ENCODE data around the gene CIZ1. TPM values are rescaled to one million over a fixed set of nuclear protein-coding genes. Genes with fewer than 3 reads are reported as not detected.

CIZ1 gene
- 101 and 104 TPM in 2 replicates for total RNA-seq (2021)
- long read RNA-seq, transcript CIZ1-204 (17 exons, 2,984 nt), result major isoform, 5 of 84 reads
- long read RNA-seq, partial matches to known transcripts, result 40 of 84 reads
- long read RNA-seq, other reads (novel, unspliced or antisense), result 38 of 84 reads

GRCh38 chr9:128191406-128192046 lies at the start of gene CIZ1:
CIZ1 (minus strand) TSS chr9:128191572; CDS start chr9:128190857, 715 bp downstream.
- H3K27ac ChIP-seq (ENCODE audit: insufficient read length, low read depth, low read length), result no peak within 1 kb of the TSS
- H4K5ac ChIP-seq (ENCODE audit: insufficient read length, low read depth, low read length), result no peak within 1 kb of the TSS
- no peak within 1 kb of the TSS for H3T11ph ChIP-seq (ENCODE audit: low read length)
- H2AK5ac ChIP-seq (ENCODE audit: insufficient read length, low read length), result no peak within 1 kb of the TSS
- H4K20me1 ChIP-seq (ENCODE audit: control insufficient read depth, insufficient read depth, insufficient read length), result no peaks in the 10 kb centered on the region
- DNase-seq, result peak; percentile 75
- H2BK120ac ChIP-seq (ENCODE audit: low read depth, low read length, poor library complexity, severe bottlenecking), result no peak within 1 kb of the TSS
- no peaks in the 10 kb centered on the region for H3K27me3 Mint-ChIP-seq (ENCODE audit: low read depth)
- no peak within 1 kb of the TSS for H2BK5ac ChIP-seq (ENCODE audit: insufficient read length, low read length)
- H4K91ac ChIP-seq (ENCODE audit: insufficient read length, low read depth, low read length), result no peak within 1 kb of the TSS
- peaks cover 9 to 14% of the 10 kb centered on the region in 2 experiments for H3K4me1 Mint-ChIP-seq
- no peak within 1 kb of the TSS for H4K8ac ChIP-seq (replicated peaks; ENCODE audit: insufficient read length, low read depth, low read length)
- H3K9me3 ChIP-seq (ENCODE audit: control insufficient read depth, low read depth, low read length), result no peaks in the 10 kb centered on the region
- H3K9me3 Mint-ChIP-seq, result no peaks in the 10 kb centered on the region
- H3K4ac ChIP-seq (ENCODE audit: low read depth, low read length), result no peak within 1 kb of the TSS
- H2AFZ ChIP-seq (ENCODE audit: low read length), result no peak within 1 kb of the TSS
- no peak within 1 kb of the TSS for H3K23ac ChIP-seq (ENCODE audit: insufficient read length, low read depth, low read length)
- no CpG with 5 or more reads among the region's 71 CpGs for WGBS (ENCODE audit: extremely low coverage, insufficient read length, low lambda C conversion rate)
- no peak within 1 kb of the TSS for H2BK20ac ChIP-seq (ENCODE audit: low read depth, low read length, poor library complexity, severe bottlenecking)
- no peaks in the 10 kb centered on the region for H3K79me2 ChIP-seq (ENCODE audit: insufficient read depth, low read length)
- peak; percentile 85 for TF ChIP-seq CTCF (conservative IDR thresholded peaks at IDR 0.05)
- H3K9ac ChIP-seq (ENCODE audit: extremely low read depth, insufficient read length, low read length), result peak within 1 kb of the TSS; percentile 61
- H2BK12ac ChIP-seq (ENCODE audit: insufficient read length, low read depth, low read length), result no peak within 1 kb of the TSS
- H3K23me2 ChIP-seq (ENCODE audit: insufficient read length, low read depth, low read length, poor library complexity, severe bottlenecking), result peaks cover 11% of the 10 kb centered on the region
- H3K14ac ChIP-seq (ENCODE audit: insufficient read depth, low read length), result peak within 1 kb of the TSS; percentile 65
- H3K79me1 ChIP-seq (ENCODE audit: insufficient read depth, low read depth, low read length, poor library complexity, severe bottlenecking), result no peaks in the 10 kb centered on the region
- H3K18ac ChIP-seq (ENCODE audit: insufficient read length, low read depth, low read length), result peak within 1 kb of the TSS; percentile 74
- peak within 1 kb of the TSS in 2 of 3 experiments; percentile 65 to 85; a peak in 4 of 7 replicates for H3K27ac Mint-ChIP-seq
- H3K4me2 ChIP-seq (ENCODE audit: insufficient read depth, insufficient read length, low read length), result peak within 1 kb of the TSS; percentile 89
- H3K4me3 Mint-ChIP-seq, result peak within 1 kb of the TSS; percentile 84 to 97
- peaks cover 11 to 30% (median 23%) of the 10 kb centered on the region in 3 experiments; a peak in 6 of 7 replicates for H3K36me3 Mint-ChIP-seq (ENCODE audit: insufficient read depth in 1 of 3, low read depth in 3 of 3)
- H3K4me1 ChIP-seq (ENCODE audit: insufficient read depth, low read length), result no peaks in the 10 kb centered on the region
- H2BK15ac ChIP-seq (ENCODE audit: low read depth, low read length), result no peak within 1 kb of the TSS
- no peaks in the 10 kb centered on the region for H3K27me3 ChIP-seq (ENCODE audit: insufficient read depth, low read length)
- no peak within 1 kb of the TSS for H3K56ac ChIP-seq (ENCODE audit: insufficient read length, low read depth, low read length)

Measured in H9 (cell line).